A673 (cell line): ENCODE results near the gene TBC1D2. TPM values are rescaled to one million over a fixed set of nuclear protein-coding genes. Genes with fewer than 3 reads are reported as not detected.

ENCODE experiments used
- BruUV-seq: library from RNA; stranded (reverse); fragments of 400-500 nt; replicated peaks from 2 replicates; lab custom pipeline; 2021; lab: Mats Ljungman, UMichigan
- CTCF ChIA-PET: fragments of 300-600 bp; sonication (Branson Sonifier 250); formaldehyde crosslinking; loops from one replicate; lab custom pipeline; 2022; ENCODE audit warnings: antibody characterized with exemption; lab: Charles Lee
- POLR2A ChIA-PET: fragments of 300-600 bp; sonication (Branson Sonifier 250); formaldehyde crosslinking; loops from one replicate; lab custom pipeline; 2022; ENCODE audit warnings: antibody characterized with exemption; ENCODE audit not compliant: low non-redundant PET; lab: Charles Lee
- DNase-seq: peaks from one replicate; pipeline ENCODE4 v3.0.0-alpha.2; 2015; ENCODE audit warnings: low spot score
- H3K27ac ChIP-seq: fragments of 200-600 bp; sonication (generic); 2 replicates; pipeline ENCODE4 v1.5.1; 2016; ENCODE audit warnings: mixed run types, low read depth, mild to moderate bottlenecking, mixed read lengths, antibody characterized with exemption, low read length; ENCODE audit not compliant: poor library complexity, severe bottlenecking
- H3K27me3 ChIP-seq: fragments of 200-600 bp; sonication (generic); replicated peaks from 2 replicates; pipeline ENCODE4 v1.6.1; 2017; ENCODE audit warnings: mixed run types, low read depth, mild to moderate bottlenecking, mixed read lengths, antibody characterized with exemption, low read length; ENCODE audit not compliant: insufficient read depth, poor library complexity
- H3K36me3 ChIP-seq: fragments of 200-600 bp; sonication (generic); 2 replicates; pipeline ENCODE4 v1.6.1; 2016; ENCODE audit warnings: mixed run types, mild to moderate bottlenecking, mixed read lengths, antibody characterized with exemption, low read length; ENCODE audit not compliant: insufficient read depth, poor library complexity, severe bottlenecking
- H3K4me1 ChIP-seq: fragments of 200-600 bp; sonication (generic); 2 replicates; pipeline ENCODE4 v1.6.1; 2017; ENCODE audit warnings: mixed run types, mild to moderate bottlenecking, mixed read lengths, antibody characterized with exemption, low read length; ENCODE audit not compliant: insufficient read depth, poor library complexity, severe bottlenecking
- H3K4me3 ChIP-seq: fragments of 200-600 bp; sonication (generic); 2 replicates; pipeline ENCODE4 v1.5.1; 2016; ENCODE audit warnings: low read depth, mixed run types, mild to moderate bottlenecking, mixed read lengths, low read length; ENCODE audit not compliant: poor library complexity, severe bottlenecking
- H3K9me3 ChIP-seq: fragments of 200-600 bp; sonication (generic); 2 replicates; pipeline ENCODE4 v1.6.1; 2016; ENCODE audit warnings: mixed run types, low read depth, mild to moderate bottlenecking, mixed read lengths, antibody characterized with exemption, low read length; ENCODE audit not compliant: poor library complexity, severe bottlenecking
- EZH2 ChIP-seq: fragments of 200-600 bp; sonication (generic); IDR thresholded peaks from 2 replicates; pipeline ENCODE4 v1.6.1; 2017; ENCODE audit warnings: borderline replicate concordance, low read depth, mild to moderate bottlenecking, mixed read lengths, antibody characterized with exemption, low read length; ENCODE audit not compliant: poor library complexity, severe bottlenecking
- intact Hi-C: fragments of 100-400 bp; cut with micrococcal nuclease; formaldehyde crosslinking; loops from one replicate; pipeline ENCODE4 v1.10.0; 2022; ENCODE audit not compliant: unreplicated experiment
- total RNA-seq: library from RNA; stranded (reverse); gene quantifications from 2 replicates; pipeline ENCODE4 v1.2.3, GENCODE V29; 2021
- TF ChIP-seq, protein P1 (sequence below): fragments of 300-800, 200-600 bp; sonication (generic); conservative IDR thresholded peaks from 2 replicates; pipeline ENCODE4 v1.5.1; 2017; ENCODE audit warnings: low read depth, mild to moderate bottlenecking, antibody characterized with exemption, low read length, moderate library complexity, mixed read lengths

TBC1D2 gene
- total RNA-seq, 1 experiment from 2014 or later, result 3.2 TPM

DNA sequence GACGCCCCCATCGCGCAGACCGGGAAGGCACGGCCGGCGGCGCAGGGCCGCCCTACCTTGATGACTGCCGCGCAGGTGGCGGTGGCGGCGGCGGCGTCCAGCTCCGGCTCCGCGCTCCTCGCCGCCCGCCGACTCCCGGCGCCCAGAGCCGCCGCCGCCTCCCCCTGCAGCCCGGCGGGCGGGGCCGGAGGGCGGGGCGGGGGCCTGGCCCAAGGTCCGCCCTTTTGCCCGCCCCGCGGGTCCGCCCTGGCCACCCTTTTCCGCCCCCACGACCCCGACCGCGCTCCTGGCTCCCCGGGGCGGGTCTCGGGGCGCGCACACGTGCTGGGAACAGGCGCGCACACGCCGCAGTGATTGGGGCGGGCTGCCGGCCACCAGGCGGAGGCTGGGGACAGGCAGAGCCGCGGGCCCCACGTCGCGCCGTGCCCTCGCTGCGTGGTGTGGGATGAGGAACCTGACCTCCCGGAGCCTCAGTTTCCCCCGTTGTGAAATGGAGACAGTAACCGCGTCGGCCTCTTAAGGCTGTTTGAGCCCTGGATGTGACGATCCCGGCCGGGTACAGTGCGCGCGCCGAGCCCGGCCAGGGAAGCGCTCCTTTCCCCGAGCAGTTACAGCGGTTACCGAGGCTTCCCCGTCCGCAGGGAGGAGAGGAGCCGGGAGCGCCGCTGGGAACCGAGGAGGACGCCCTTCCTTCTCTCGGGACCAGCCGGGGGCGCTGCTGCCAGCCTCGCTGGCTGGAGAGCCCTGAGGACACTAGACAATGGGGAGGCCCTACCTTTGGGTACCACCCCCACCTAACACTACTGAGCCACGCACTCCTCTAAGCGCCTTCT, 62.7 kb downstream of the TBC1D2 start, which contains the start of gene CORO2A:
TSS of gene CORO2A (minus strand) at position 135 of the 833 bp plus-strand sequence. CDS start 34,977 bp downstream, outside the sequence.
- TF ChIP-seq, protein P1, sequence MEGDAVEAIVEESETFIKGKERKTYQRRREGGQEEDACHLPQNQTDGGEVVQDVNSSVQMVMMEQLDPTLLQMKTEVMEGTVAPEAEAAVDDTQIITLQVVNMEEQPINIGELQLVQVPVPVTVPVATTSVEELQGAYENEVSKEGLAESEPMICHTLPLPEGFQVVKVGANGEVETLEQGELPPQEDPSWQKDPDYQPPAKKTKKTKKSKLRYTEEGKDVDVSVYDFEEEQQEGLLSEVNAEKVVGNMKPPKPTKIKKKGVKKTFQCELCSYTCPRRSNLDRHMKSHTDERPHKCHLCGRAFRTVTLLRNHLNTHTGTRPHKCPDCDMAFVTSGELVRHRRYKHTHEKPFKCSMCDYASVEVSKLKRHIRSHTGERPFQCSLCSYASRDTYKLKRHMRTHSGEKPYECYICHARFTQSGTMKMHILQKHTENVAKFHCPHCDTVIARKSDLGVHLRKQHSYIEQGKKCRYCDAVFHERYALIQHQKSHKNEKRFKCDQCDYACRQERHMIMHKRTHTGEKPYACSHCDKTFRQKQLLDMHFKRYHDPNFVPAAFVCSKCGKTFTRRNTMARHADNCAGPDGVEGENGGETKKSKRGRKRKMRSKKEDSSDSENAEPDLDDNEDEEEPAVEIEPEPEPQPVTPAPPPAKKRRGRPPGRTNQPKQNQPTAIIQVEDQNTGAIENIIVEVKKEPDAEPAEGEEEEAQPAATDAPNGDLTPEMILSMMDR, result peak; percentile 51
- no peak for TF ChIP-seq EZH2
- intact Hi-C loops, result no loop called here
- H3K27ac ChIP-seq, result no peak within 1 kb of the TSS
- DNase-seq, result peak; percentile 73
- BruUV-seq, result no TSS peak
- H3K4me3 ChIP-seq, result peak within 1 kb of the TSS; percentile 57
- no peaks in the 10 kb centered on the region for H3K36me3 ChIP-seq
- CTCF ChIA-PET, result interaction anchor here (0.6 kb wide), 1 partner anchor 10 kb away, joined by 4 read pairs; no protein-coding TSS in a partner anchor
- POLR2A ChIA-PET, result interaction anchor here (0.6 kb wide), 1 partner anchor 136 kb away, joined by 6 read pairs; no protein-coding TSS in a partner anchor
- peaks cover 3% of the 10 kb centered on the region for H3K4me1 ChIP-seq
- H3K27me3 ChIP-seq, result no peaks in the 10 kb centered on the region
- no peaks in the 10 kb centered on the region for H3K9me3 ChIP-seq

DNA sequence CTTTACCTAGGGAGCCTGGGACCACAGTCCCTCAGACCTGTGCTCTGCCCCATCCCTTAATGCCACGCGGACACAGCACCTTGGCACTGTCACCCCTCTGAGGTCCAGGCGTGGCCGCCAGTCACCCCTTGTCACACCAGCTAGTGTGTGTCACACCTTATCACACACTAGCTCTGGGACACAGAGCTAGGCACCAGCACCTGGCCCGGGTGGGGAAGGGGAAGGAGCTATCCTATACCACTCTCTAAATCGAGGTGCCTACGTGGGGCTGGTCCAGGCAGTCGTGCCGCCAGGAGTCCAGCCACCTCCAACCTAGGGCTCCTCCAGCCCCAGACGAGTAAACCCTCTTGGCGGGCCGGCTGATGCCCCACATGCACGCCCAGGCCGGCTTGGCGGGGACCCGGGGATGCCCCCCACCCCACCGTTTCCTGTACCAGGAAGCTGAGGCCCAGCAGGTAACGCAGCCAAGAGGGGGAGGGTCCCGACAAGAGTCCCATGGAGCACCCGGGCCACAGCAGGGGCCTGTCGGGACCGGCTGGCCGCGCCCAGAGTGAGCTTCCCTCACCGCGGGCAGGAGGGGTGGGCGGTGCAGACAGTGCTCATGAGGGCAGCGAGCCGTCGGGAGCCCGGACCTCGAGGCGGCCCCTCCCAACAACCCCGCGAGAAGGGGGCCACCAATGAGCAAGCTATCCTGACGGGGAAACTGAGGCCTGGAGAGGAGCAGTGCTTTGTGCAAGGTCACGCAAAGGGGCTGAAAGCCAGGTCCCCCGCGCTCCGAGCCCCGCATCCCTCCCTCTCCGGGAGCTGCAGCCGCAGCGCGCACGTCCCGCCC, 63.6 kb downstream of the TBC1D2 start:
- no TSS peak for BruUV-seq
- DNase-seq, result peak; percentile 19
- Histone ChIP-seq H3K27ac (no peak overlapping the region), H3K27me3 (no peaks in the 10 kb centered on the region), H3K4me1 (peaks cover 3% of the 10 kb centered on the region), H3K4me3 (peak overlapping the region; percentile 57), H3K36me3 (no peaks in the 10 kb centered on the region), H3K9me3 (no peaks in the 10 kb centered on the region)
- TF ChIP-seq, protein P1, result no peak
- no peak for TF ChIP-seq EZH2
- ChIA-PET POLR2A (interaction anchor here (0.6 kb wide), 1 partner anchor 135 kb away, joined by 6 read pairs; no protein-coding TSS in a partner anchor), CTCF (interaction anchor here (0.6 kb wide), 1 partner anchor 9 kb away, joined by 4 read pairs; no protein-coding TSS in a partner anchor)
- intact Hi-C loops, result no loop called here

DNA sequence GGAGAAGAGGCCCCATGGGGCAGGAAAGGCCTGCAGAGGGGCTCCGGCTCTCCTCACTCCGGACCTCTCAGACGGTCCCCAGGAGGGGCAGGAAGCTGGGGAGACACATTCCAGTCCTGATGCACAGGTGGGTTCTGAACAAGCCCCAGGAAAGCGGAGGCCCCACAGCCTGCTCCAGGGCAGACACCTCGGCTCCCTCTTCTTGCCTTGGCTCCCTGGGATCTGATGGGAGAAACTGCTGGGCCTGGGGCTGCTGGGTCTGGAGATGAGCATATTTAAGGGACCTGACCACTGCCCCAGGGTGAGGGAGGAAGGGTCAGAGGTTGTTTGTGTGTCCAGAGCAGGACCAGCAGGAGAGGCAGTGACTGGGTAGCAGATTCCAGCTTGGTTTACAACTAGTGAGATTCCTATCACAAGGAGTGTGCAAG, 64.3 kb downstream of the TBC1D2 start:
- POLR2A ChIA-PET, result no interaction called here
- intact Hi-C loops, result no loop called here
- no peaks in the 10 kb centered on the region for H3K36me3 ChIP-seq
- no peak for DNase-seq
- H3K9me3 ChIP-seq, result no peaks in the 10 kb centered on the region
- TF ChIP-seq EZH2, result no peak
- TF ChIP-seq, protein P1, result no peak
- no peaks in the 10 kb centered on the region for H3K27me3 ChIP-seq
- peaks cover 3% of the 10 kb centered on the region for H3K4me1 ChIP-seq
- CTCF ChIA-PET, result no interaction called here
- H3K27ac ChIP-seq, result no peak overlapping the region
- no peak overlapping the region for H3K4me3 ChIP-seq
- no TSS peak for BruUV-seq
